GM21515 (cell line): ENCODE results near the gene WNT5B.

Source experiments
- ATAC-seq: cut with Tn5 transposase; IDR thresholded peaks from one replicate; pipeline ENCODE4 v1.9.1; 2021; ENCODE audit not compliant: unreplicated experiment

WNT5B gene

GRCh38 chr12:1628666-1629337, at the start of gene WNT5B:
Gene WNT5B (plus strand): TSS chr12:1629231. CDS start chr12:1631355, 2,124 bp downstream.
- ATAC-seq = no peak

DNA sequence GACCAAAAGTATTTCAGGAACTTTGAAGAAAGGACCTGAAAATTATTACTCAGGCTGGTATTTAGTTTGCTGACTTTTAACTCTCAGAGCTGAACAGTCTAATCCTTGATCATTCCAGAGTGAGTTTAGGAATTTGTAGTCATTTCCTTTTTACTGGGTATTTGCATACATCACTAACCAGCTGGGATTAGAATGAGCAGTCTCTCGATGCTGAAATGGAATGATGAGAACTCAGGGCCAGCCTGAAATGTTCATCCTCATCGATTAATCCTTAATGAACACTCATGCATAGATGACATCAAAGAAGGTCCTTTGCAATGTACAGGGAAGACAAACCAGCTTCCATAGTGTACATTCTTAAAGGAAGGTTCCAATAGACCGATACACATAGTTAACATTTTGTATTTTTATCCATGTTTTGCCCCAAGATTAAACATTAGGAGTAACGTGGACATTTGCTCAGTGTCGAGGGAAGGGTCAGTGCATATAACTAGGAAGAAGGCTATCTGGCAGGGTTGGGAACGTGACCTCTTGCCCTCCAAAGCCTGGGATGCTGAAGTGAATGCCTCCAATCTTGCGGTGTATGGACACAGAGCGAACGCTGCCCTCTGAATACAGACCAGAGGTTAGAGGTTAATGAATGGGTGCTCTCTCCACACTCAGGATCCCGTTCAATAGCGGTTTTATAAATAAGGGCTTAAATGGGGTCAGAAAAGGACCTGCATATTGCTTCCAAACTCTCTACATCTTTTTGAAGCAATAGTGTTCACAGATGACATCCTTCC, 49.2 kb upstream of the WNT5B start:
- ATAC-seq = no peak

- ATAC-seq = no peak
Measured at GRCh38 chr12:1580526-1580925, 48.5 kb upstream of the WNT5B start.

GRCh38 chr12:1581973-1582708, 46.9 kb upstream of the WNT5B start:
- no peak for ATAC-seq

GRCh38 chr12:1582709-1583050, 46.4 kb upstream of the WNT5B start:
- no peak for ATAC-seq

DNA sequence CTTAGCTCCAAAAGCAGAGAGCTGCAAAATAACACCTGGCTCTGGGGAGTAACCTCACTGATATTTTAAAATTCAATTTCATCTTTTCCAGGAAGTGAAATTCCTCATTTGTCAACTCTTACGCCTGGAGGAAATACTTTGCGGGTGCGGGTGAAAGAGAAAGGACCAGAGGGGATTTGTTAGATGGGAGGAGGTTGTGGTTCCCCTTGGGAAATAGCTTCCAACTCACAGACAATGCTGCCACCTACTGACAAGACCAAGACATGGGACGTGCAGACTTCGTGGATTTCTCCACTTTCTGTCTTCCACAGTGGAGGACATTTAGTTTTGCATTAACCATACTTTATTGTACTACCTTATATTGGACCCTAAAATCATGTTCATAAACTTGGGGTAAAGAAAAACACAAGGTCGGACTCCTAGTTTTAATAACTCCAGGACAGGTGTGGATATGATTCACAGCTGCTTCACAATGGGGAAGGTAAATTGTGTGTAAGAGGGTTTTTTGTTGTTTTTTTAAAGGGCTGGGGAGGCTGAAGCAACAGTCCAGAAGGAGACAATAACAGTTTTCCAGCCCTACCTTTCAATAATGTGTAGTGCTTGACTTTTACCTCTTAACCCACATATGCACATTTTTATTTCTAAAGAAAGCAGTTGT, 45.5 kb upstream of the WNT5B start:
- no peak for ATAC-seq

GRCh38 chr12:1584326-1584725, 44.7 kb upstream of the WNT5B start:
- no peak for ATAC-seq

GRCh38 chr12:1587927-1588574, 41.0 kb upstream of the WNT5B start:
- ATAC-seq = no peak

DNA sequence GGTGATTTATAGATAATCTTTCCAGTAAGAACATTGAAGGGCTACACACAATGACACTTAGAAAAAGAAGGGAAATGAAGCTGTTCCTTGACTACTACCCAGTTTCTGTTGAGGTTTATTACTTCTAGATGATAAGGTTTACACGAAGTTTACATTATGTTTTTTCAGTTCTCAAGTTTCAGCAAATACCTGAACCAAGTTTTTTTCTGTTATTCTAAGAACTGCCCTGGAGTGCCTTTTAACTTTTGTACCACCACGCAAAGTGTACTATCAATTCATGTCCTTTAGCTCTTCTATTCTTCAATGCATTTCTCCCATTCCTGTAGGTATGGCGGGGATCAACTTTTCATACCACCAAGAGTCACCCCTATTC, 40.5 kb upstream of the WNT5B start:
- no peak for ATAC-seq

- ATAC-seq = no peak
Measured at GRCh38 chr12:1590221-1590979, 38.6 kb upstream of the WNT5B start.

DNA sequence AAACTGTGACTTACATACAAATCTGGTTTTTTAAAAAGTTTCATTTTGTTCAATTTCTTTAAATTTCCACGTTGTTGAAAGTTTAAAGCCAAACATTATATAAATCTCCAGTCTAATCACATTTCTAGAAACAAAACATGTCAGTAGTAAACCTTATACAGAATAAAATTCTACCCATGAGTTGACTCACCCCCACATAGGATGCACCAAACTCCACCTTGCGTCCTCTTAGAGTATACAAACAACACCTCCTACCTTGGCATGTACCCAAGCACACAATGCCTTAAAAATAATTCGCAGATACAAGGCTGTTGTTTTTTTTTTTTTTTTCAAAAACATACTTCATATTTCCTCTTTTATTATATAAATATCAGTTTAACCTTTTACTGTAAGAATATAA, 38.0 kb upstream of the WNT5B start:
- no peak for ATAC-seq

GRCh38 chr12:1591543-1591942, 37.5 kb upstream of the WNT5B start:
- no peak for ATAC-seq

- ATAC-seq = no peak
Measured at GRCh38 chr12:1592444-1593173, 36.4 kb upstream of the WNT5B start.

- peak; percentile 28 for ATAC-seq
Measured at GRCh38 chr12:1593174-1594005, 35.6 kb upstream of the WNT5B start.

DNA sequence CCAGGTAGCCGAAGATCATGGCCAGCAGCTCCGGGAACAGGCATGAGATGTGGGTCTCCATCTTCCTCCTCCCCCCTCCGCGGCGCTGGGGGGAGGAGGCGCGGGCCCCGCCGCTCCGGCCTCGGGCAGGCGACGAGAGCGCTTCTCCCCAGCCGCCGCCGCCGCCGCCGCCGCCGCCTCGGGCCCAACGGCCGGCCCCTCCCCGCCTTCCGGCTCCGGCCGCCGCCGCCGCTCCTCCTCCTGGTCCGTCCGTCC, 35.1 kb upstream of the WNT5B start:
- no peak for ATAC-seq

DNA sequence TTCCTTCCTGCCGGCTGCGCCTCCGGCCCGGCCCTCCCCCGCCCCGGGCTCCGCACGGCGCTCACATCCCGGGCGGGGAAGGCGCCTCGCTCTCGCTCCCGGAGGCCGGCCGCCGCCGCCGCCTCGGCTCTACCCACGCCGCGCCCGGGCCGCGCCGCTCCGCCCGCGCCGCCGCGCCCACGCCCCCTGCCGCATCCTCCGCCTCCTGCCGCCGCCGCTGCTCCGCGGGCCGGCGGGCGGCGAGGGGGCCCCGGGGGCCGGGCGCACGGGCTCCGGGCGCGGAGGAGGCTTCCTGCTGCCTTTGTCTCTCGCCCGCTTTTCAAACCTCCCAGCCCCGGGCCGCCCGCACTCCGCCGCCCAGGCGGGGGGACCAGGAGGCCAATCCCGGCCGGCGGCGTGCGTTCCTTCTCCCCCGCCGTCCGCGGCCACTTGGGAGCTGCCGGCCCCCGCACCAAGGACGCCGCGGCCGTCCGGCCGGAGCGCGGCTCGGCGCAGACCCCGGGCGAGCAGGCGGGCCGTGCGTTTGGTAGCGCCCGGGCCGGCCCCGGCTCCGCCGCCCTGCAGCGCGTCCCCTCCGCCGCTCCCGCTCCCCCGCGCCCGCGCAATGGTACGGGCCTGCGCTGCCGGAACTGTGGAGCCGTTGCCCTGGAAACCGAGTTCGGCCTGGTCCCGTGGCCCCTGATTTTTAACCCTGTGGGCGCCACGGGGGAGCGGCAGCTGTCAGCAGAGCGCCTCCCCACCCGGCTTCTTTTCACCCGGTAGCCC, 34.6 kb upstream of the WNT5B start, which contains the start of gene FBXL14:
TSS of gene FBXL14 (minus strand) at position 321 of the 765 bp plus-strand sequence. CDS start 515 bp downstream, outside the sequence.
- ATAC-seq = peak; percentile 49

DNA sequence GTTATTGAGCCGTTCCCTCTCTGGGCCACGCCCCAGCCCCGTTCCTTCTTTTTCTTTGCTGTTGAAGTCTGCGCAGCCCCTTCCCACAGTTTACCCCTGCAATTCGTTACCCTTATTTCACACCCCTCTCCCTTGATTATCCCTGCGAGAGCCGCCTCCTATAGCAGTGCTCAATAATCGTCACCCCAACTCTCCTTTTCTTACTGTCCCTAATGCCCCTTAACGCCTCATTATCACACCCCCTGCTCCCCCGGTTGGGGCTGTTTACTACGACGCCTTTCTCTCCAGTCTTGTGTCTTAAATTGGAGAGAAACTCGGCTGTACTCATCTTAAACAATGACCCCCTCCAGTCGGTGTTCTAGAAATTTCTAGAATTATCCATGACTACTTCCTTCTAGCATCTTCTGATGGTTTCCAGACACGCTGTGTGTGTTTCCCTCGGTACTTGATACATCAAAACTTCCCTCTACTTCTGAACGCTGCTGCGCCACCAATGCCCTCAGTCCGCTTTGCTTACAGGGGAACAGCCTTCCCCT, 33.9 kb upstream of the WNT5B start:
- ATAC-seq = peak; percentile 11
